ENCODE measurements around the gene ALG9.

Gene ALG9

DNA sequence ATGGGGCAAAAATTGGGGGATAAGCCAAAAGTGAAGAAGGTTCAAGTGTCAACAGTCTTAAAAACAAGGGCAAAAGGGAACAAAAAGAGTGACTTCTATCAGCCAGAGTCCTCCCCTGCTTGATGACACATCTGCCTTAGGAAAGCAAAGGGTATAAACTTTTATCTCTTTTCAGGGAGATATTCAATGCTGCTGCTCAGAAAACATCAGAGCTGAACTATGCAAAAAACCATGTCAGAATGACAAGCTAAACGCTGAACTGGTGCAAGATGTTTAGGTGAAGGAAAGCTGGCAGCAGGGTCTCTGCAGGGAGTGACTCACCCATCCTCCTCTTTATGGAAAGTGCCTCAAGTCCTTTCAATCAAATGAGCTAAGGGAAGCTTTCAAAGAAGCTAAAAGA, 24.7 kb downstream of the ALG9 start:
- TF ChIP-seq, protein P1, sequence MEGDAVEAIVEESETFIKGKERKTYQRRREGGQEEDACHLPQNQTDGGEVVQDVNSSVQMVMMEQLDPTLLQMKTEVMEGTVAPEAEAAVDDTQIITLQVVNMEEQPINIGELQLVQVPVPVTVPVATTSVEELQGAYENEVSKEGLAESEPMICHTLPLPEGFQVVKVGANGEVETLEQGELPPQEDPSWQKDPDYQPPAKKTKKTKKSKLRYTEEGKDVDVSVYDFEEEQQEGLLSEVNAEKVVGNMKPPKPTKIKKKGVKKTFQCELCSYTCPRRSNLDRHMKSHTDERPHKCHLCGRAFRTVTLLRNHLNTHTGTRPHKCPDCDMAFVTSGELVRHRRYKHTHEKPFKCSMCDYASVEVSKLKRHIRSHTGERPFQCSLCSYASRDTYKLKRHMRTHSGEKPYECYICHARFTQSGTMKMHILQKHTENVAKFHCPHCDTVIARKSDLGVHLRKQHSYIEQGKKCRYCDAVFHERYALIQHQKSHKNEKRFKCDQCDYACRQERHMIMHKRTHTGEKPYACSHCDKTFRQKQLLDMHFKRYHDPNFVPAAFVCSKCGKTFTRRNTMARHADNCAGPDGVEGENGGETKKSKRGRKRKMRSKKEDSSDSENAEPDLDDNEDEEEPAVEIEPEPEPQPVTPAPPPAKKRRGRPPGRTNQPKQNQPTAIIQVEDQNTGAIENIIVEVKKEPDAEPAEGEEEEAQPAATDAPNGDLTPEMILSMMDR (conservative IDR thresholded peaks at IDR 0.05; ENCODE audit: low read length) = no peak
- TF ChIP-seq EZH2phosphoT487 (IDR thresholded peaks at IDR 0.05; ENCODE audit: borderline replicate concordance) = no peak
- Histone ChIP-seq H3K79me2 (ENCODE audit: insufficient read depth, low read length) (no peaks in the 10 kb centered on the region), H3K4me3 (ENCODE audit: low read length, poor library complexity, severe bottlenecking) (no peak overlapping the region), H3K27me3 (ENCODE audit: insufficient read depth, low read length, poor library complexity, severe bottlenecking) (no peaks in the 10 kb centered on the region), H3K9me3 (ENCODE audit: insufficient read depth, low read depth, low read length) (no peaks in the 10 kb centered on the region), H3K36me3 (ENCODE audit: insufficient read depth, low read length) (peaks cover 68% of the 10 kb centered on the region; the same call in 1 of the 2 replicates), H4K20me1 (ENCODE audit: insufficient read depth, low read length, poor library complexity, severe bottlenecking) (no peaks in the 10 kb centered on the region), H3K4me1 (ENCODE audit: insufficient read depth, low read length, poor library complexity, severe bottlenecking) (no peaks in the 10 kb centered on the region), H3K9ac (ENCODE audit: low read depth, low read length, poor library complexity, severe bottlenecking) (no peak overlapping the region), H2AFZ (ENCODE audit: low read length) (no peak overlapping the region), H3K4me2 (ENCODE audit: low read depth, low read length, poor library complexity, severe bottlenecking) (no peak overlapping the region), H3F3A (ENCODE audit: low read depth) (no peaks in the 10 kb centered on the region), H3K9me2 (replicated peaks; ENCODE audit: low read depth, low read length) (no peaks in the 10 kb centered on the region)

DNA sequence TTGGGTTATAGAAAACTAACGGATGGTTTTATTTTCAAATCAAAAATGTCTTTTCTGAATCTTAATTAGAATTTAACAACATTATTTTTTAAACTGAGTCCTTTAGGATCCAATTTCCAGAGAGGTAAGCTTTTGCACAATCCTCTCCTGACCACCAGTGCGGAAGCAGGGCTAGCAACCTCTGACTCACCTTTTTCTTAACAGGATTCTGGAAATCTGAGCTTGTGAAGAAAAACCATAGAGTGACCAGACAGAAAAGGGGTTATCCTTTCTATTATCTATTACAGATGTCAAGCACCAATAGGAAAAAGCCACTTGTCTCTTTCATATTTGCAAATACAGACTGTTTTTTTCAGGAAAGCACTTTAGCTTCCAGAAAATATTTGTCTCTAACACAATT, 25.3 kb downstream of the ALG9 start:
- Histone ChIP-seq H3F3A (ENCODE audit: low read depth) (no peaks in the 10 kb centered on the region), H2AFZ (ENCODE audit: low read length) (no peak overlapping the region), H3K9ac (ENCODE audit: low read depth, low read length, poor library complexity, severe bottlenecking) (no peak overlapping the region), H3K27me3 (ENCODE audit: insufficient read depth, low read length, poor library complexity, severe bottlenecking) (no peaks in the 10 kb centered on the region), H3K9me3 (ENCODE audit: insufficient read depth, low read depth, low read length) (no peaks in the 10 kb centered on the region), H3K36me3 (ENCODE audit: insufficient read depth, low read length) (peaks cover 67% of the 10 kb centered on the region; the same call in 1 of the 2 replicates), H3K4me2 (ENCODE audit: low read depth, low read length, poor library complexity, severe bottlenecking) (no peak overlapping the region), H3K4me1 (ENCODE audit: insufficient read depth, low read length, poor library complexity, severe bottlenecking) (no peaks in the 10 kb centered on the region), H3K79me2 (ENCODE audit: insufficient read depth, low read length) (no peaks in the 10 kb centered on the region), H4K20me1 (ENCODE audit: insufficient read depth, low read length, poor library complexity, severe bottlenecking) (no peaks in the 10 kb centered on the region), H3K9me2 (replicated peaks; ENCODE audit: low read depth, low read length) (no peaks in the 10 kb centered on the region), H3K4me3 (ENCODE audit: low read length, poor library complexity, severe bottlenecking) (no peak overlapping the region)
- TF ChIP-seq EZH2phosphoT487 (IDR thresholded peaks at IDR 0.05; ENCODE audit: borderline replicate concordance) = no peak
- TF ChIP-seq, protein P1 (conservative IDR thresholded peaks at IDR 0.05; ENCODE audit: low read length) = no peak

GRCh38 chr11:111845276-111846028, 25.9 kb downstream of the ALG9 start:
- no peak overlapping the region for H3K4me3 ChIP-seq (ENCODE audit: low read length, poor library complexity, severe bottlenecking)
- H3K79me2 ChIP-seq (ENCODE audit: insufficient read depth, low read length) = no peaks in the 10 kb centered on the region
- TF ChIP-seq EZH2phosphoT487 (IDR thresholded peaks at IDR 0.05; ENCODE audit: borderline replicate concordance) = no peak
- TF ChIP-seq, protein P1 (conservative IDR thresholded peaks at IDR 0.05; ENCODE audit: low read length) = no peak
- H3K36me3 ChIP-seq (ENCODE audit: insufficient read depth, low read length) = peaks cover 62% of the 10 kb centered on the region; the same call in 1 of the 2 replicates
- H2AFZ ChIP-seq (ENCODE audit: low read length) = no peak overlapping the region
- H3K4me2 ChIP-seq (ENCODE audit: low read depth, low read length, poor library complexity, severe bottlenecking) = no peak overlapping the region
- H3K9me2 ChIP-seq (replicated peaks; ENCODE audit: low read depth, low read length) = no peaks in the 10 kb centered on the region
- no peaks in the 10 kb centered on the region for H3K4me1 ChIP-seq (ENCODE audit: insufficient read depth, low read length, poor library complexity, severe bottlenecking)
- no peaks in the 10 kb centered on the region for H4K20me1 ChIP-seq (ENCODE audit: insufficient read depth, low read length, poor library complexity, severe bottlenecking)
- H3F3A ChIP-seq (ENCODE audit: low read depth) = no peaks in the 10 kb centered on the region
- H3K9me3 ChIP-seq (ENCODE audit: insufficient read depth, low read depth, low read length) = no peaks in the 10 kb centered on the region
- no peak overlapping the region for H3K9ac ChIP-seq (ENCODE audit: low read depth, low read length, poor library complexity, severe bottlenecking)
- H3K27me3 ChIP-seq (ENCODE audit: insufficient read depth, low read length, poor library complexity, severe bottlenecking) = no peaks in the 10 kb centered on the region
